MM.1S (cell line): ENCODE measurements around the gene PHF12.

Experiments
- CTCF ChIP-seq: fragments of 300-600 bp; sonication (generic); IDR thresholded peaks from 2 replicates; pipeline ENCODE4 v1.5.1; 2016; ENCODE audit warnings: antibody characterized with exemption, low read length, mixed read lengths
- EZH2 ChIP-seq: fragments of 300-600 bp; sonication (generic); optimal IDR thresholded peaks from 2 replicates; pipeline ENCODE3; 2017; ENCODE audit warnings: low read depth, mild to moderate bottlenecking, antibody characterized with exemption, low read length, mixed read lengths
- EZH2phosphoT487 ChIP-seq: fragments of 300-600 bp; sonication (generic); IDR thresholded peaks from 2 replicates; pipeline ENCODE4 v1.6.1; 2018; ENCODE audit warnings: antibody characterized with exemption, low read length

GRCh38 chr17:28968231-28968913 is 17.1 kb upstream of the PHF12 start:
- TF ChIP-seq CTCF (no peak), EZH2phosphoT487 (no peak), EZH2 (no peak)
